Type B pancreatic cell (in vitro differentiated cells): ENCODE results near the gene PCSK9. TPM values are rescaled to one million over a fixed set of nuclear protein-coding genes. Genes with fewer than 3 reads are reported as not detected.

Experiments used
- DNase-seq: peaks from one replicate; pipeline ENCODE4 v3.0.0; 2021; ENCODE audit warnings: mixed read lengths; ENCODE audit not compliant: unreplicated experiment; ENCODE audit errors: extremely low spot score
- H3K27ac Mint-ChIP-seq: 2 replicates; pipeline ENCODE4 v1.8.0; 2021; ENCODE audit warnings: mild to moderate bottlenecking, mixed read lengths
- H3K27me3 Mint-ChIP-seq: 2 replicates; pipeline ENCODE4 v1.8.0; 2021; ENCODE audit warnings: mixed read lengths
- H3K36me3 Mint-ChIP-seq: 2 replicates; pipeline ENCODE4 v1.8.0; 2021; ENCODE audit warnings: mixed read lengths
- H3K4me1 Mint-ChIP-seq: one replicate; pipeline ENCODE4 v1.8.0; 2021; ENCODE audit warnings: mixed read lengths; ENCODE audit not compliant: unreplicated experiment
- H3K4me3 Mint-ChIP-seq: 2 replicates; pipeline ENCODE4 v1.8.0; 2021; ENCODE audit warnings: mild to moderate bottlenecking, mixed read lengths
- H3K9me3 Mint-ChIP-seq: 2 replicates; pipeline ENCODE4 v1.8.0; 2021; ENCODE audit warnings: mixed read lengths
- total RNA-seq: library from RNA; stranded (reverse); gene quantifications from 2 replicates; pipeline ENCODE4 v1.2.1, GENCODE V29; 2021; ENCODE audit warnings: low replicate concordance
- TF ChIP-seq, protein P1 (sequence below): fragments of 200-600 bp; sonication (generic); conservative IDR thresholded peaks from 2 replicates; pipeline ENCODE4 v1.5.0; 2021; ENCODE audit warnings: antibody characterized with exemption, mild to moderate bottlenecking

Gene PCSK9
- total RNA-seq, 1 donor from 2014 or later, result 15.3 TPM

- Mint-ChIP-seq H3K4me3 (no peak overlapping the region), H3K36me3 (no peaks in the 10 kb centered on the region), H3K27me3 (peaks cover 19% of the 10 kb centered on the region), H3K4me1 (no peaks in the 10 kb centered on the region), H3K27ac (no peak overlapping the region), H3K9me3 (no peaks in the 10 kb centered on the region)
- DNase-seq, result no peak
- TF ChIP-seq, protein P1, sequence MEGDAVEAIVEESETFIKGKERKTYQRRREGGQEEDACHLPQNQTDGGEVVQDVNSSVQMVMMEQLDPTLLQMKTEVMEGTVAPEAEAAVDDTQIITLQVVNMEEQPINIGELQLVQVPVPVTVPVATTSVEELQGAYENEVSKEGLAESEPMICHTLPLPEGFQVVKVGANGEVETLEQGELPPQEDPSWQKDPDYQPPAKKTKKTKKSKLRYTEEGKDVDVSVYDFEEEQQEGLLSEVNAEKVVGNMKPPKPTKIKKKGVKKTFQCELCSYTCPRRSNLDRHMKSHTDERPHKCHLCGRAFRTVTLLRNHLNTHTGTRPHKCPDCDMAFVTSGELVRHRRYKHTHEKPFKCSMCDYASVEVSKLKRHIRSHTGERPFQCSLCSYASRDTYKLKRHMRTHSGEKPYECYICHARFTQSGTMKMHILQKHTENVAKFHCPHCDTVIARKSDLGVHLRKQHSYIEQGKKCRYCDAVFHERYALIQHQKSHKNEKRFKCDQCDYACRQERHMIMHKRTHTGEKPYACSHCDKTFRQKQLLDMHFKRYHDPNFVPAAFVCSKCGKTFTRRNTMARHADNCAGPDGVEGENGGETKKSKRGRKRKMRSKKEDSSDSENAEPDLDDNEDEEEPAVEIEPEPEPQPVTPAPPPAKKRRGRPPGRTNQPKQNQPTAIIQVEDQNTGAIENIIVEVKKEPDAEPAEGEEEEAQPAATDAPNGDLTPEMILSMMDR, result no peak
Observed at GRCh38 chr1:55002686-55003085, 36.7 kb upstream of the PCSK9 start.

- Mint-ChIP-seq H3K36me3 (no peaks in the 10 kb centered on the region), H3K4me3 (no peak overlapping the region), H3K27ac (no peak overlapping the region), H3K4me1 (no peaks in the 10 kb centered on the region), H3K9me3 (no peaks in the 10 kb centered on the region), H3K27me3 (peaks cover 4% of the 10 kb centered on the region)
- no peak for DNase-seq
- TF ChIP-seq, protein P1, result no peak
Observed at GRCh38 chr1:55005351-55006140, 33.8 kb upstream of the PCSK9 start.

GRCh38 chr1:55006931-55007330 is 32.4 kb upstream of the PCSK9 start:
- Mint-ChIP-seq H3K27me3 (peaks cover 4% of the 10 kb centered on the region), H3K4me3 (no peak overlapping the region), H3K27ac (no peak overlapping the region), H3K36me3 (no peaks in the 10 kb centered on the region), H3K4me1 (no peaks in the 10 kb centered on the region), H3K9me3 (no peaks in the 10 kb centered on the region)
- no peak for DNase-seq
- TF ChIP-seq, protein P1, result no peak

DNA sequence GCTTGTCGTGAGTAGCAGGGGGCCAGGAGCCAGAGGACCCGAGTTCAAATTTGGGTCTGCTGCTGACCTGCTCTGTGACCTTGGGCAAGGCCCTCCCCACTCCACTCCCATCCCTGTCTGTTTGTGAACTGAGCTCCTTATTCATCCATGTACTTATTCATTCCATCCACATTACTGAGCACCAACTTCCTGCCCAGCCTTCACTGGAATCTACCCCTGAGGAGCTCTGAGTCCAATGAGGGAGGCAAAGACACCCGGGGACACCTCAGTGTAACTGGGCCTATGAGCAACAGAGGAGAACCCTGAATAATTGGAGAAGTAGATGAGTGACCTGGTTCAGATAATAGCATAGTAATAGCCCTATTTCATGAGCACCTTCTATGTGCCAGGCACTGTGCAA is 31.7 kb upstream of the PCSK9 start:
- H3K36me3 Mint-ChIP-seq, result no peaks in the 10 kb centered on the region
- no peak for DNase-seq
- H3K4me1 Mint-ChIP-seq, result no peaks in the 10 kb centered on the region
- H3K27ac Mint-ChIP-seq, result no peak overlapping the region
- H3K27me3 Mint-ChIP-seq, result peaks cover 9% of the 10 kb centered on the region
- H3K4me3 Mint-ChIP-seq, result no peak overlapping the region
- no peaks in the 10 kb centered on the region for H3K9me3 Mint-ChIP-seq
- TF ChIP-seq, protein P1, result no peak

DNA sequence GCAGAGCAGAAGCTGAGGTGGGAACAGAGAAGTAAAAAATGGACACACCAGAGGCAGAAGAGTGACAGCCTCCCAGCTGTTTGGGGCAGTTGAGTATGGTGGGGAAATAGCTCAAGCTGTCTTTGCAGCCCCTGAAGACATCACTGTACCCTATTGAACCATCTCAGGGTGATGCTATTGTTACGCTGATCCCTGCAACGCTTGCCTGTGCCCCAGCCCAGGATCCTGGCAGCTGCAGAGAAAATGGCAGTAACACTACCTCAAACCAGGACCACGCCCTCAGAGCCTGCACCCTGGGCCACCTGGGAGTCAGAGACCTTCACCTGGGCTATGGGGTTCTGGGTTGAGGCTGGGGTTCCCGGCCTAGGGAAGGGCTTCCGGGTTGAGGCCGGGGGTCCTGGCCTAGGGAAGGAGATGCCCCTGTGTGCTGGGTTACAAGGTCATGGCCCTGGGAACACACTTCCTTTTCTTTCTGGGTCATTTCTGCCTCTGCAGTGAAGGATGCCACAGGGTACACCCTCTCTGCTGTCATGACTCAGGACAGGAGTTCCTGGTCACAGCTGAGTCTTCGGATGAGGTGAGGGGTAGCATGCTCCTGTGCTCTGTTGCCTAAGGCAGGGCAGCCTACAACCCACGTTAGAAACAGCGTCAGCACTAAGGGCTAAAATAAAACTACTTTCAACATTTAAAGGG is 29.0 kb upstream of the PCSK9 start:
- Mint-ChIP-seq H3K27ac (no peak overlapping the region), H3K4me3 (no peak overlapping the region), H3K36me3 (no peaks in the 10 kb centered on the region), H3K4me1 (no peaks in the 10 kb centered on the region), H3K9me3 (no peaks in the 10 kb centered on the region), H3K27me3 (peaks cover 16% of the 10 kb centered on the region)
- TF ChIP-seq, protein P1, result no peak
- no peak for DNase-seq
